Measurements from ENCODE around the gene FOXL3. TPM values are rescaled to one million over a fixed set of nuclear protein-coding genes. Genes with fewer than 3 reads are reported as not detected.

FOXL3 gene
- polyA plus RNA-seq, 3 donors, result not detected

GRCh38 chr7:332020-332517 is 42.1 kb downstream of the FOXL3 start:
- Histone ChIP-seq H3K36me3 (replicated peaks in 1 of 2; ENCODE audit: control insufficient read depth in 1 of 2, insufficient read depth in 2 of 2, low read length in 2 of 2) (no peaks in the 10 kb centered on the region), H4K20me1 (ENCODE audit: insufficient read depth, low read length) (no peaks in the 10 kb centered on the region), H3K4me2 (replicated peaks; ENCODE audit: extremely low read depth, low read length, poor library complexity, severe bottlenecking) (no peak overlapping the region), H3K4me1 (ENCODE audit: control insufficient read depth in 1 of 2, insufficient read depth in 2 of 2, low read length in 2 of 2) (no peaks in the 10 kb centered on the region), H3K9ac (ENCODE audit: insufficient read depth, low read length, poor library complexity, severe bottlenecking) (no peak overlapping the region), H2AFZ (ENCODE audit: insufficient read depth, low read depth, low read length, poor library complexity, severe bottlenecking) (no peak overlapping the region), H3K4me3 (replicated peaks in 1 of 3; ENCODE audit: low read depth in 2 of 3, low read length in 3 of 3) (no peak overlapping the region), H3K79me2 (ENCODE audit: insufficient read depth, low read length) (no peaks in the 10 kb centered on the region), H3K27ac (ENCODE audit: low read depth in 1 of 2, low read length in 2 of 2) (no peak overlapping the region), H3K27me3 (ENCODE audit: control insufficient read depth in 2 of 2, insufficient read depth in 2 of 2, low read length in 2 of 2) (peaks cover 0 to 9% of the 10 kb centered on the region in 2 donors), H3K9me3 (replicated peaks in 1 of 2; ENCODE audit: control insufficient read depth in 1 of 2, insufficient read depth in 1 of 2, low read length in 2 of 2) (peaks cover 14 to 19% of the 10 kb centered on the region in 2 donors)
- Mint-ChIP-seq H3K9me3 (peaks cover 0 to 16% (median 13%) of the 10 kb centered on the region in 7 donors), H3K4me3 (peak overlapping the region in 1 of 2 donors; percentile 57), H3K36me3 (no peaks in the 10 kb centered on the region), H3K27me3 (ENCODE audit: low read depth in 3 of 3) (peaks cover 20 to 33% (median 25%) of the 10 kb centered on the region in 3 donors), H3K27ac (no peak overlapping the region), H3K4me1 (no peaks in the 10 kb centered on the region)
- TF ChIP-seq, protein P1, sequence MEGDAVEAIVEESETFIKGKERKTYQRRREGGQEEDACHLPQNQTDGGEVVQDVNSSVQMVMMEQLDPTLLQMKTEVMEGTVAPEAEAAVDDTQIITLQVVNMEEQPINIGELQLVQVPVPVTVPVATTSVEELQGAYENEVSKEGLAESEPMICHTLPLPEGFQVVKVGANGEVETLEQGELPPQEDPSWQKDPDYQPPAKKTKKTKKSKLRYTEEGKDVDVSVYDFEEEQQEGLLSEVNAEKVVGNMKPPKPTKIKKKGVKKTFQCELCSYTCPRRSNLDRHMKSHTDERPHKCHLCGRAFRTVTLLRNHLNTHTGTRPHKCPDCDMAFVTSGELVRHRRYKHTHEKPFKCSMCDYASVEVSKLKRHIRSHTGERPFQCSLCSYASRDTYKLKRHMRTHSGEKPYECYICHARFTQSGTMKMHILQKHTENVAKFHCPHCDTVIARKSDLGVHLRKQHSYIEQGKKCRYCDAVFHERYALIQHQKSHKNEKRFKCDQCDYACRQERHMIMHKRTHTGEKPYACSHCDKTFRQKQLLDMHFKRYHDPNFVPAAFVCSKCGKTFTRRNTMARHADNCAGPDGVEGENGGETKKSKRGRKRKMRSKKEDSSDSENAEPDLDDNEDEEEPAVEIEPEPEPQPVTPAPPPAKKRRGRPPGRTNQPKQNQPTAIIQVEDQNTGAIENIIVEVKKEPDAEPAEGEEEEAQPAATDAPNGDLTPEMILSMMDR (IDR thresholded peaks at IDR 0.05), result no peak
- WGBS (ENCODE audit: insufficient coverage), result 86% methylated on average over 20 of the region's 23 CpGs
- intact Hi-C loops (cut with micrococcal nuclease), result no loop called here
- DNase-seq, result no peak

DNA sequence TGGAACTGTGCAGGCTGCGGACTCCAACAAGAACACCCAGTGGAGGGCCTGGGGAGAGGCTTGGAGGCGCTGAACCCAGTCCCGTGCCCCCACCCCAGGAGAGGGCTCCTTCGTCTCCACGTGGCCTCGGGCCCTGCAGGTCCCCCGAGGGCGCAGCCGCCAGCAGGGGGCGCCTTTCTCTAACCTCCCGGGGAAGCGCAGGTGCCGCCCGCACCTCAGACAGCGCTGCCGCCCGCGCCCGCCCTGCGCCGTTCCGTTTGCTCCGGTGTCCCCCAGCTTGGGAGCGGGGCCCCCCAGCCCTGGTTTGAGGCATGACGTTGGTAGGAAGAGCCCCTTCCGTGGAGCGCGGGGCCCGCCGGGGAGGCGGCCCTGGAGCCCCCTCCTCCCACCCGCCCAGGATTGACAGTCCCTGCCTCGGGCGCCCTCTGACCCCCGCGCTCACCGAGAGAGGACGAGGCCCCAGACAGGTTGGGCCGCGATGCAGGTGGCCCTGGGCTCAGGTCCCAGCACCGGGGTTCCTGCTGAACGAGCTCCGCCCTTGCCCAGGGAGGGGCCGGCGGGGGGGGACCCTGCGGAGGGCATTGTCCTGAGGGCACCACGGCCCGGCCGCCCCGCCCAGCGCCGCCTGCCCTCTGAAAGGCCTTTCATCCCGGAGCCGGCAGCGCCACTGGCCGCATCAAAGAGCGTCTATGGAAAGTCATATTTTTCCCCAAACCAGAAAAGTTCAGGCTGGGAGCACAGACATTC is 42.8 kb downstream of the FOXL3 start:
- Mint-ChIP-seq H3K27ac (no peak overlapping the region), H3K4me3 (peak overlapping the region in 1 of 2 donors; percentile 26), H3K9me3 (peaks cover 0 to 16% (median 13%) of the 10 kb centered on the region in 7 donors), H3K36me3 (no peaks in the 10 kb centered on the region), H3K27me3 (ENCODE audit: low read depth in 3 of 3) (peaks cover 20 to 31% (median 24%) of the 10 kb centered on the region in 3 donors), H3K4me1 (no peaks in the 10 kb centered on the region)
- intact Hi-C loops (cut with micrococcal nuclease), result no loop called here
- TF ChIP-seq, protein P1 (IDR thresholded peaks at IDR 0.05), result peak; percentile 51
- no peak overlapping the region for H3K4me3 ChIP-seq (replicated peaks in 1 of 3; ENCODE audit: low read depth in 2 of 3, low read length in 3 of 3)
- H3K36me3 ChIP-seq (replicated peaks in 1 of 2; ENCODE audit: control insufficient read depth in 1 of 2, insufficient read depth in 2 of 2, low read length in 2 of 2), result no peaks in the 10 kb centered on the region
- H3K9ac ChIP-seq (ENCODE audit: insufficient read depth, low read length, poor library complexity, severe bottlenecking), result no peak overlapping the region
- no peaks in the 10 kb centered on the region for H3K79me2 ChIP-seq (ENCODE audit: insufficient read depth, low read length)
- no peak overlapping the region for H3K27ac ChIP-seq (ENCODE audit: low read depth in 1 of 2, low read length in 2 of 2)
- no peaks in the 10 kb centered on the region for H4K20me1 ChIP-seq (ENCODE audit: insufficient read depth, low read length)
- 11% methylated on average over 57 of the region's 57 CpGs for WGBS (ENCODE audit: insufficient coverage)
- peaks cover 0 to 9% of the 10 kb centered on the region in 2 donors for H3K27me3 ChIP-seq (ENCODE audit: control insufficient read depth in 2 of 2, insufficient read depth in 2 of 2, low read length in 2 of 2)
- no peaks in the 10 kb centered on the region for H3K4me1 ChIP-seq (ENCODE audit: control insufficient read depth in 1 of 2, insufficient read depth in 2 of 2, low read length in 2 of 2)
- peak in 1 of 3 donors; percentile 19 for DNase-seq
- H3K4me2 ChIP-seq (replicated peaks; ENCODE audit: extremely low read depth, low read length, poor library complexity, severe bottlenecking), result no peak overlapping the region
- peaks cover 14 to 19% of the 10 kb centered on the region in 2 donors for H3K9me3 ChIP-seq (replicated peaks in 1 of 2; ENCODE audit: control insufficient read depth in 1 of 2, insufficient read depth in 1 of 2, low read length in 2 of 2)
- peak overlapping the region; percentile 24 for H2AFZ ChIP-seq (ENCODE audit: insufficient read depth, low read depth, low read length, poor library complexity, severe bottlenecking)
